Endothelial cell (in vitro differentiated cells): ENCODE data around the gene RNF34. TPM values are rescaled to one million over a fixed set of nuclear protein-coding genes. Genes with fewer than 3 reads are reported as not detected.
"Not testable (repeated sequence)": the region's sequence is repeated elsewhere in the genome, so short reads cannot be mapped to it uniquely, and the experiment has no call there.

ENCODE experiments used
- DNase-seq: peaks from one replicate; pipeline ENCODE4 v3.0.0; 2021; ENCODE audit warnings: low spot score
- H3K27ac Mint-ChIP-seq: one replicate; pipeline ENCODE4 v1.8.0; 2021; ENCODE audit warnings: mixed read lengths, inconsistent platforms; ENCODE audit not compliant: unreplicated experiment
- H3K27me3 Mint-ChIP-seq: one replicate; pipeline ENCODE4 v1.8.0; 2021; ENCODE audit warnings: mild to moderate bottlenecking, moderate library complexity, mixed read lengths, inconsistent platforms; ENCODE audit not compliant: unreplicated experiment
- H3K36me3 Mint-ChIP-seq: one replicate; pipeline ENCODE4 v1.8.0; 2021; ENCODE audit warnings: mild to moderate bottlenecking, low read depth, mixed read lengths, inconsistent platforms; ENCODE audit not compliant: unreplicated experiment
- H3K4me1 Mint-ChIP-seq: one replicate; pipeline ENCODE4 v1.8.0; 2021; ENCODE audit warnings: mild to moderate bottlenecking, mixed read lengths, inconsistent platforms; ENCODE audit not compliant: unreplicated experiment
- H3K4me3 Mint-ChIP-seq: one replicate; pipeline ENCODE4 v1.8.0; 2021; ENCODE audit warnings: mild to moderate bottlenecking, mixed read lengths, inconsistent platforms; ENCODE audit not compliant: unreplicated experiment
- H3K9me3 Mint-ChIP-seq: one replicate; pipeline ENCODE4 v1.8.0; 2021; ENCODE audit warnings: mixed read lengths, inconsistent platforms; ENCODE audit not compliant: unreplicated experiment
- CTCF ChIP-seq: fragments of 200-600 bp; sonication (generic); IDR thresholded peaks from one replicate; pipeline ENCODE4 v1.5.0; 2021; ENCODE audit warnings: antibody characterized with exemption; ENCODE audit not compliant: unreplicated experiment
- total RNA-seq: library from RNA; stranded (reverse); fragmentation: NEBNext Ultra II Directional; extraction: Animal tissue kit (Norgen Biotek cat#: 25700); gene quantifications from one replicate; pipeline ENCODE4 v1.2.1, GENCODE V29; 2021; ENCODE audit not compliant: unreplicated experiment

Gene RNF34
- total RNA-seq, 1 donor from 2014 or later, result 46.5 TPM

GRCh38 chr12:121378736-121379135 is 21.2 kb upstream of the RNF34 start:
- H3K4me3 Mint-ChIP-seq, result no peak overlapping the region
- H3K9me3 Mint-ChIP-seq, result no peaks in the 10 kb centered on the region
- no peaks in the 10 kb centered on the region for H3K4me1 Mint-ChIP-seq
- peaks cover 4% of the 10 kb centered on the region for H3K27me3 Mint-ChIP-seq
- no peak for DNase-seq
- TF ChIP-seq CTCF, result no peak
- H3K36me3 Mint-ChIP-seq, result no peaks in the 10 kb centered on the region
- H3K27ac Mint-ChIP-seq, result no peak overlapping the region

GRCh38 chr12:121379945-121380344 is 20.0 kb upstream of the RNF34 start:
- Mint-ChIP-seq H3K36me3 (no peaks in the 10 kb centered on the region), H3K4me3 (no peak overlapping the region), H3K27me3 (peaks cover 4% of the 10 kb centered on the region), H3K27ac (no peak overlapping the region), H3K4me1 (no peaks in the 10 kb centered on the region), H3K9me3 (no peaks in the 10 kb centered on the region)
- no peak for TF ChIP-seq CTCF
- no peak for DNase-seq

- H3K4me3 Mint-ChIP-seq, result no peak overlapping the region
- no peak for DNase-seq
- H3K27me3 Mint-ChIP-seq, result peaks cover 2% of the 10 kb centered on the region
- peak; percentile 41 for TF ChIP-seq CTCF
- peaks cover 4% of the 10 kb centered on the region for H3K4me1 Mint-ChIP-seq
- no peaks in the 10 kb centered on the region for H3K9me3 Mint-ChIP-seq
- no peak overlapping the region for H3K27ac Mint-ChIP-seq
- no peaks in the 10 kb centered on the region for H3K36me3 Mint-ChIP-seq
Measured at GRCh38 chr12:121383601-121384021, 16.3 kb upstream of the RNF34 start.

GRCh38 chr12:121384891-121385290 is 15.0 kb upstream of the RNF34 start:
- not testable (repeated sequence) for H3K9me3 Mint-ChIP-seq, H3K36me3 Mint-ChIP-seq, H3K4me3 Mint-ChIP-seq, H3K27ac Mint-ChIP-seq, H3K27me3 Mint-ChIP-seq, DNase-seq, H3K4me1 Mint-ChIP-seq

GRCh38 chr12:121388421-121388981 is 11.4 kb upstream of the RNF34 start:
- Mint-ChIP-seq H3K27me3 (no peaks in the 10 kb centered on the region), H3K4me3 (no peak overlapping the region), H3K27ac (no peak overlapping the region), H3K4me1 (peaks cover 4% of the 10 kb centered on the region), H3K36me3 (no peaks in the 10 kb centered on the region), H3K9me3 (no peaks in the 10 kb centered on the region)
- DNase-seq, result no peak
- no peak for TF ChIP-seq CTCF
